A673 (cell line): ENCODE results near the gene MASP1. TPM values are rescaled to one million over a fixed set of nuclear protein-coding genes. Genes with fewer than 3 reads are reported as not detected.

Experiments
- BruUV-seq: library from RNA; stranded (reverse); fragments of 400-500 nt; replicated peaks from 2 replicates; lab custom pipeline; 2021; lab: Mats Ljungman, UMichigan
- CTCF ChIA-PET: fragments of 300-600 bp; sonication (Branson Sonifier 250); formaldehyde crosslinking; loops from one replicate; lab custom pipeline; 2022; ENCODE audit warnings: antibody characterized with exemption; lab: Charles Lee
- POLR2A ChIA-PET: fragments of 300-600 bp; sonication (Branson Sonifier 250); formaldehyde crosslinking; loops from one replicate; lab custom pipeline; 2022; ENCODE audit warnings: antibody characterized with exemption; ENCODE audit not compliant: low non-redundant PET; lab: Charles Lee
- DNase-seq: peaks from one replicate; pipeline ENCODE4 v3.0.0-alpha.2; 2015; ENCODE audit warnings: low spot score
- H3K27ac ChIP-seq: fragments of 200-600 bp; sonication (generic); 2 replicates; pipeline ENCODE4 v1.5.1; 2016; ENCODE audit warnings: mixed run types, low read depth, mild to moderate bottlenecking, mixed read lengths, antibody characterized with exemption, low read length; ENCODE audit not compliant: poor library complexity, severe bottlenecking
- H3K27me3 ChIP-seq: fragments of 200-600 bp; sonication (generic); replicated peaks from 2 replicates; pipeline ENCODE4 v1.6.1; 2017; ENCODE audit warnings: mixed run types, low read depth, mild to moderate bottlenecking, mixed read lengths, antibody characterized with exemption, low read length; ENCODE audit not compliant: insufficient read depth, poor library complexity
- H3K36me3 ChIP-seq: fragments of 200-600 bp; sonication (generic); 2 replicates; pipeline ENCODE4 v1.6.1; 2016; ENCODE audit warnings: mixed run types, mild to moderate bottlenecking, mixed read lengths, antibody characterized with exemption, low read length; ENCODE audit not compliant: insufficient read depth, poor library complexity, severe bottlenecking
- H3K4me1 ChIP-seq: fragments of 200-600 bp; sonication (generic); 2 replicates; pipeline ENCODE4 v1.6.1; 2017; ENCODE audit warnings: mixed run types, mild to moderate bottlenecking, mixed read lengths, antibody characterized with exemption, low read length; ENCODE audit not compliant: insufficient read depth, poor library complexity, severe bottlenecking
- H3K4me3 ChIP-seq: fragments of 200-600 bp; sonication (generic); 2 replicates; pipeline ENCODE4 v1.5.1; 2016; ENCODE audit warnings: low read depth, mixed run types, mild to moderate bottlenecking, mixed read lengths, low read length; ENCODE audit not compliant: poor library complexity, severe bottlenecking
- H3K9me3 ChIP-seq: fragments of 200-600 bp; sonication (generic); 2 replicates; pipeline ENCODE4 v1.6.1; 2016; ENCODE audit warnings: mixed run types, low read depth, mild to moderate bottlenecking, mixed read lengths, antibody characterized with exemption, low read length; ENCODE audit not compliant: poor library complexity, severe bottlenecking
- EZH2 ChIP-seq: fragments of 200-600 bp; sonication (generic); IDR thresholded peaks from 2 replicates; pipeline ENCODE4 v1.6.1; 2017; ENCODE audit warnings: borderline replicate concordance, low read depth, mild to moderate bottlenecking, mixed read lengths, antibody characterized with exemption, low read length; ENCODE audit not compliant: poor library complexity, severe bottlenecking
- intact Hi-C: fragments of 100-400 bp; cut with micrococcal nuclease; formaldehyde crosslinking; loops from one replicate; pipeline ENCODE4 v1.10.0; 2022; ENCODE audit not compliant: unreplicated experiment
- total RNA-seq: library from RNA; stranded (reverse); gene quantifications from 2 replicates; pipeline ENCODE4 v1.2.3, GENCODE V29; 2021
- TF ChIP-seq, protein P1 (sequence below): fragments of 300-800, 200-600 bp; sonication (generic); conservative IDR thresholded peaks from 2 replicates; pipeline ENCODE4 v1.5.1; 2017; ENCODE audit warnings: low read depth, mild to moderate bottlenecking, antibody characterized with exemption, low read length, moderate library complexity, mixed read lengths

The MASP1 gene
- total RNA-seq, 1 experiment from 2014 or later, result not detected

GRCh38 chr3:187188931-187189330 lies 102.6 kb downstream of the MASP1 start:
- H3K4me1 ChIP-seq, result peaks cover under 1% of the 10 kb centered on the region
- no peak overlapping the region for H3K27ac ChIP-seq
- H3K4me3 ChIP-seq, result no peak overlapping the region
- POLR2A ChIA-PET, result no interaction called here
- no TSS peak for BruUV-seq
- H3K27me3 ChIP-seq, result no peaks in the 10 kb centered on the region
- CTCF ChIA-PET, result interaction anchor here (1.2 kb wide), 1 partner anchor 29 kb away, joined by 4 read pairs; no protein-coding TSS in a partner anchor
- intact Hi-C loops, result no loop called here
- no peaks in the 10 kb centered on the region for H3K9me3 ChIP-seq
- no peak for DNase-seq
- H3K36me3 ChIP-seq, result no peaks in the 10 kb centered on the region
- TF ChIP-seq, protein P1, sequence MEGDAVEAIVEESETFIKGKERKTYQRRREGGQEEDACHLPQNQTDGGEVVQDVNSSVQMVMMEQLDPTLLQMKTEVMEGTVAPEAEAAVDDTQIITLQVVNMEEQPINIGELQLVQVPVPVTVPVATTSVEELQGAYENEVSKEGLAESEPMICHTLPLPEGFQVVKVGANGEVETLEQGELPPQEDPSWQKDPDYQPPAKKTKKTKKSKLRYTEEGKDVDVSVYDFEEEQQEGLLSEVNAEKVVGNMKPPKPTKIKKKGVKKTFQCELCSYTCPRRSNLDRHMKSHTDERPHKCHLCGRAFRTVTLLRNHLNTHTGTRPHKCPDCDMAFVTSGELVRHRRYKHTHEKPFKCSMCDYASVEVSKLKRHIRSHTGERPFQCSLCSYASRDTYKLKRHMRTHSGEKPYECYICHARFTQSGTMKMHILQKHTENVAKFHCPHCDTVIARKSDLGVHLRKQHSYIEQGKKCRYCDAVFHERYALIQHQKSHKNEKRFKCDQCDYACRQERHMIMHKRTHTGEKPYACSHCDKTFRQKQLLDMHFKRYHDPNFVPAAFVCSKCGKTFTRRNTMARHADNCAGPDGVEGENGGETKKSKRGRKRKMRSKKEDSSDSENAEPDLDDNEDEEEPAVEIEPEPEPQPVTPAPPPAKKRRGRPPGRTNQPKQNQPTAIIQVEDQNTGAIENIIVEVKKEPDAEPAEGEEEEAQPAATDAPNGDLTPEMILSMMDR, result no peak
- TF ChIP-seq EZH2, result no peak

DNA sequence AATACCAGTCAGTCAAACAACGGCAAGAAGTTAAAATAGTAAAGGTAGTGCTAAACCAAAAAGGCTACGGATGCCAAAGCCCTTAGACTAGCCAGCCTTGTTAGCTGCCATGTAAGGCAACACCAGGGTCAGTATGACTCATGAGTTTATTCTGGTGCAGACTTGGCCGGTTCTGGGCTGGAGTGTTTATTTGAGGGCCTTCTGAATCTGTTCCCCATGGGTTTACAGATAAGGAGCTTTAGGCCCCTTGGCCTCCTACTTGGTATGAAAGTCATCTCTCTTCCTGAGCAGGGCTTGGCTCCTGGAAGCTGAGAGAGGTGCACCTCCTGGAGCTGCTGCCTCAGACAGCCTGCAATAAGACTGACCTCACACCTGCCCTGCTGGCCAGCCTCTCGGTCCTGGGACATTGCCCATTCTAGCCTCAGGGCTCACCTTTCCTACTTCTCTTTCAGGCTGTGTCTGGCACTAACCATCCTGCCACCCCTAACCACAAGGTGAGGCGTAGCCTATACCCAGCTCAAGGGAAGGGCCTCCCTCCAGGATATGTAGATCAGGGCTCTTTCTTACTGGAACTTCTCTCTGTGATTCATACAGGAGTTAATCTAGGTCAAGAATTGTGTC lies 104.6 kb downstream of the MASP1 start:
- Histone ChIP-seq H3K27me3 (no peaks in the 10 kb centered on the region), H3K4me1 (peaks cover 18% of the 10 kb centered on the region), H3K4me3 (no peak overlapping the region), H3K9me3 (no peaks in the 10 kb centered on the region), H3K36me3 (no peaks in the 10 kb centered on the region), H3K27ac (no peak overlapping the region)
- POLR2A ChIA-PET, result no interaction called here
- intact Hi-C loops, result no loop called here
- TF ChIP-seq EZH2, result no peak
- TF ChIP-seq, protein P1, result no peak
- no peak for DNase-seq
- CTCF ChIA-PET, result no interaction called here
- no TSS peak for BruUV-seq

GRCh38 chr3:187186375-187186774 lies 105.2 kb downstream of the MASP1 start:
- H3K4me3 ChIP-seq, result no peak overlapping the region
- H3K27ac ChIP-seq, result no peak overlapping the region
- no TSS peak for BruUV-seq
- H3K27me3 ChIP-seq, result no peaks in the 10 kb centered on the region
- TF ChIP-seq EZH2, result no peak
- TF ChIP-seq, protein P1, result no peak
- DNase-seq, result no peak
- intact Hi-C loops, result no loop called here
- CTCF ChIA-PET, result no interaction called here
- POLR2A ChIA-PET, result no interaction called here
- no peaks in the 10 kb centered on the region for H3K9me3 ChIP-seq
- no peaks in the 10 kb centered on the region for H3K36me3 ChIP-seq
- H3K4me1 ChIP-seq, result peaks cover 18% of the 10 kb centered on the region
